H1 (cell line): Measurements from ENCODE around the gene NKD2. TPM values are rescaled to one million over a fixed set of nuclear protein-coding genes. Genes with fewer than 3 reads are reported as not detected.

Experiments
- CTCF ChIA-PET: fragments of 300-600 bp; sonication (Branson Sonifier 250); formaldehyde crosslinking; loops from one replicate; lab custom pipeline; 2021; ENCODE audit not compliant: partially characterized antibody; lab: Charles Lee
- POLR2A ChIA-PET: fragments of 300-600 bp; sonication (Branson Sonifier 250); formaldehyde crosslinking; loops from one replicate; lab custom pipeline; 2021; ENCODE audit warnings: inconsistent platforms; ENCODE audit not compliant: partially characterized antibody; lab: Charles Lee
- DNase-seq, 2 experiments: peaks; one replicate each; pipeline versions ENCODE4 v3.0.0 to v3.0.0-alpha.2; 2010 to 2022; ENCODE audit warnings: low spot score in 2 of 2, low read depth in 1 of 2, mixed read lengths in 1 of 2
- FAIRE-seq: peaks from 2 replicates; lab custom pipeline; 2011; peaks lifted over from hg19 to GRCh38; lab: Jason Lieb, UNC
- H2AFZ ChIP-seq: 2 replicates; pipeline ENCODE4 v1.8.1; 2012; ENCODE audit warnings: low read length, inconsistent platforms
- H2AK5ac ChIP-seq: 2 replicates; pipeline ENCODE4 v1.6.1; 2013; ENCODE audit warnings: low read depth, low read length
- H2BK120ac ChIP-seq: replicated peaks from 2 replicates; pipeline ENCODE3; 2013; ENCODE audit warnings: low read depth, low read length, inconsistent platforms
- H2BK12ac ChIP-seq: 2 replicates; pipeline ENCODE4 v1.6.1; 2013; ENCODE audit warnings: low read depth, low read length
- H2BK15ac ChIP-seq: 2 replicates; pipeline ENCODE4 v1.6.1; 2013; ENCODE audit warnings: low read length
- H2BK20ac ChIP-seq: 2 replicates; pipeline ENCODE4 v1.6.1; 2013; ENCODE audit warnings: low read length
- H2BK5ac ChIP-seq: 2 replicates; pipeline ENCODE4 v1.6.1; 2013; ENCODE audit warnings: low read depth, low read length
- H3K14ac ChIP-seq: 2 replicates; pipeline ENCODE4 v1.6.1; 2013; ENCODE audit warnings: inconsistent platforms; ENCODE audit not compliant: insufficient read length
- H3K18ac ChIP-seq: 2 replicates; pipeline ENCODE4 v1.6.1; 2013; ENCODE audit warnings: low read length; ENCODE audit errors: extremely low read depth
- H3K23ac ChIP-seq: 2 replicates; pipeline ENCODE4 v1.6.1; 2013; ENCODE audit warnings: inconsistent platforms; ENCODE audit not compliant: insufficient read length
- H3K23me2 ChIP-seq: 2 replicates; pipeline ENCODE4 v1.6.1; 2013; ENCODE audit warnings: low read depth, low read length
- H3K27ac ChIP-seq: 2 replicates; pipeline ENCODE4 v1.6.1; 2011; ENCODE audit warnings: low read depth, low read length, inconsistent platforms
- H3K27me3 ChIP-seq, 4 experiments: replicated peaks in 1 of 4; 1 replicate in 1 of 4; 2 replicates in 3 of 4; pipeline versions ENCODE4 v1.6.1 to v1.8.1; 2011 to 2013; ENCODE audit warnings: low read length in 3 of 4, mild to moderate bottlenecking in 3 of 4, inconsistent platforms in 2 of 4, mixed read lengths in 2 of 4, moderate library complexity in 1 of 4; ENCODE audit not compliant: control insufficient read depth in 3 of 4, insufficient read depth in 3 of 4; ENCODE audit errors: extremely low read depth in 1 of 4
- H3K36me3 ChIP-seq, 4 experiments: 2 replicates each; pipeline versions ENCODE4 v1.6.1 to v1.8.1; 2011 to 2013; ENCODE audit warnings: mild to moderate bottlenecking in 4 of 4, low read length in 3 of 4, moderate library complexity in 2 of 4, control low read depth in 1 of 4, inconsistent platforms in 1 of 4; ENCODE audit not compliant: insufficient read depth in 4 of 4, control insufficient read depth in 2 of 4
- H3K4ac ChIP-seq: replicated peaks from 2 replicates; pipeline ENCODE3; 2013; ENCODE audit warnings: low read length, low read depth, mixed read lengths, inconsistent platforms; ENCODE audit not compliant: insufficient read length
- H3K4me1 ChIP-seq, 4 experiments: replicated peaks in 1 of 4; 1 replicate in 1 of 4; 2 replicates in 3 of 4; pipeline versions ENCODE4 v1.6.1 to v1.8.1; 2011 to 2013; ENCODE audit warnings: low read length in 3 of 4, inconsistent platforms in 2 of 4, mixed read lengths in 1 of 4; ENCODE audit not compliant: insufficient read depth in 4 of 4, control insufficient read depth in 3 of 4
- H3K4me2 ChIP-seq, 2 experiments: 2 replicates each; pipeline versions ENCODE4 v1.6.1 to v1.8.1; 2011 to 2013; ENCODE audit warnings: low read depth in 2 of 2, low read length in 2 of 2, control low read depth in 1 of 2, inconsistent platforms in 1 of 2, mild to moderate bottlenecking in 1 of 2; ENCODE audit not compliant: insufficient read depth in 1 of 2
- H3K4me3 ChIP-seq, 4 experiments: fragments of 200-600, 300-600 bp in 1 of 4; sonication (generic), shearing (Covaris generic), sonication (Bioruptor Twin) in 1 of 4; 2 replicates each; pipeline versions ENCODE4 v1.5.1 to v1.8.1; 2011 to 2016; ENCODE audit warnings: low read length in 4 of 4, low read depth in 3 of 4, control low read depth in 2 of 4, inconsistent platforms in 2 of 4, mild to moderate bottlenecking in 2 of 4, mixed read lengths in 1 of 4, moderate library complexity in 1 of 4; ENCODE audit not compliant: insufficient read depth in 2 of 4; ENCODE audit errors: extremely low read depth in 1 of 4
- H3K56ac ChIP-seq: replicated peaks from 2 replicates; pipeline ENCODE3; 2013; ENCODE audit warnings: low read depth, mild to moderate bottlenecking, mixed read lengths, low read length, inconsistent platforms; ENCODE audit not compliant: insufficient read length
- H3K79me1 ChIP-seq: 2 replicates; pipeline ENCODE4 v1.6.1; 2013; ENCODE audit warnings: low read depth, low read length, control low read depth
- H3K79me2 ChIP-seq, 2 experiments: 2 replicates each; pipeline versions ENCODE4 v1.6.1 to v1.8.1; 2012 to 2013; ENCODE audit warnings: low read length in 2 of 2, mild to moderate bottlenecking in 2 of 2, inconsistent platforms in 1 of 2; ENCODE audit not compliant: insufficient read depth in 2 of 2, control insufficient read depth in 1 of 2
- H3K9ac ChIP-seq, 4 experiments: replicated peaks in 1 of 4; 1 replicate in 1 of 4; 2 replicates in 3 of 4; pipeline versions ENCODE4 v1.6.1 to v1.8.1; 2011 to 2013; ENCODE audit warnings: low read depth in 3 of 4, low read length in 3 of 4, control low read depth in 2 of 4, mild to moderate bottlenecking in 2 of 4, moderate library complexity in 2 of 4, inconsistent platforms in 1 of 4; ENCODE audit errors: extremely low read depth in 1 of 4
- H3K9me3 ChIP-seq, 2 experiments: 2 replicates each; pipeline versions ENCODE4 v1.6.1 to v1.8.1; 2012 to 2013; ENCODE audit warnings: mild to moderate bottlenecking in 2 of 2, moderate library complexity in 2 of 2, control low read depth in 1 of 2, inconsistent platforms in 1 of 2, low read depth in 1 of 2, low read length in 1 of 2, mixed read lengths in 1 of 2; ENCODE audit not compliant: insufficient read depth in 2 of 2
- H4K20me1 ChIP-seq, 2 experiments: replicated peaks in 1 of 2; 2 replicates each; pipeline versions ENCODE3 to v1.8.1; 2011 to 2013; ENCODE audit warnings: inconsistent platforms in 2 of 2, low read length in 2 of 2, mild to moderate bottlenecking in 1 of 2; ENCODE audit not compliant: insufficient read depth in 2 of 2, control insufficient read depth in 1 of 2
- H4K5ac ChIP-seq: 2 replicates; pipeline ENCODE4 v1.6.1; 2013; ENCODE audit warnings: low read length, low read depth, mixed read lengths, inconsistent platforms; ENCODE audit not compliant: insufficient read length
- H4K8ac ChIP-seq: 2 replicates; pipeline ENCODE4 v1.8.0; 2013; ENCODE audit warnings: mild to moderate bottlenecking, moderate library complexity, low read length, inconsistent platforms; ENCODE audit not compliant: insufficient read depth; ENCODE audit errors: extremely low read depth
- H4K91ac ChIP-seq: replicated peaks from 2 replicates; pipeline ENCODE3; 2013; ENCODE audit warnings: low read length, mixed read lengths, inconsistent platforms; ENCODE audit not compliant: insufficient read length
- BACH1 ChIP-seq: IDR thresholded peaks from 2 replicates; pipeline ENCODE4 v1.6.1; 2012; ENCODE audit warnings: low read length, improper control_type of control experiment
- BRCA1 ChIP-seq: IDR thresholded peaks from 2 replicates; pipeline ENCODE4 v1.6.1; 2012; ENCODE audit warnings: low read depth, low read length, improper control_type of control experiment
- CEBPB ChIP-seq: IDR thresholded peaks from 2 replicates; pipeline ENCODE4 v1.6.1; 2012; ENCODE audit warnings: low read depth, low read length
- CHD1 ChIP-seq: IDR thresholded peaks from 2 replicates; pipeline ENCODE4 v1.6.1; 2012; ENCODE audit warnings: low read depth, low read length, improper control_type of control experiment
- CHD2 ChIP-seq: IDR thresholded peaks from 2 replicates; pipeline ENCODE4 v1.6.1; 2012; ENCODE audit warnings: low read length, improper control_type of control experiment
- JUND ChIP-seq: IDR thresholded peaks from 2 replicates; pipeline ENCODE4 v1.6.1; 2011; ENCODE audit warnings: mild to moderate bottlenecking, improper control_type of control experiment, low read length
- KDM4A ChIP-seq: IDR thresholded peaks from one replicate; pipeline ENCODE4 v1.7.1; 2012; ENCODE audit warnings: low read depth, mild to moderate bottlenecking, moderate library complexity, low read length, inconsistent platforms; ENCODE audit not compliant: severe bottlenecking
- MAFK ChIP-seq: IDR thresholded peaks from 2 replicates; pipeline ENCODE4 v1.6.1; 2012; ENCODE audit warnings: low read depth, mild to moderate bottlenecking, improper control_type of control experiment, low read length
- POLR2AphosphoS5 ChIP-seq: IDR thresholded peaks from 2 replicates; pipeline ENCODE4 v1.6.1; 2011; ENCODE audit warnings: low read depth, low read length
- POU5F1 ChIP-seq: IDR thresholded peaks from 2 replicates; pipeline ENCODE4 v1.6.1; 2011; ENCODE audit warnings: low read depth, mild to moderate bottlenecking, low read length, moderate library complexity
- RAD21 ChIP-seq, 2 experiments: IDR thresholded peaks in 1 of 2; conservative IDR thresholded peaks in 1 of 2; 2 replicates each; pipeline ENCODE4 v1.6.1; 2011; ENCODE audit warnings: low read depth in 2 of 2, low read length in 2 of 2, improper control_type of control experiment in 1 of 2, inconsistent platforms in 1 of 2, mild to moderate bottlenecking in 1 of 2, moderate library complexity in 1 of 2
- SIN3A ChIP-seq, 2 experiments: IDR thresholded peaks in 1 of 2; conservative IDR thresholded peaks in 1 of 2; 2 replicates each; pipeline ENCODE4 v1.6.1; 2011 to 2012; ENCODE audit warnings: low read length in 2 of 2, improper control_type of control experiment in 1 of 2, low read depth in 1 of 2, mild to moderate bottlenecking in 1 of 2
- SIRT6 ChIP-seq: IDR thresholded peaks from one replicate; pipeline ENCODE4 v1.7.1; 2012; ENCODE audit warnings: low read length, inconsistent platforms
- SP4 ChIP-seq: IDR thresholded peaks from 2 replicates; pipeline ENCODE4 v1.6.1; 2012; ENCODE audit warnings: low read length, inconsistent platforms
- WGBS, 2 experiments: shearing (Covaris generic) in 1 of 2; methylation state at CpG; one replicate each; pipeline versions ENCODE4 v1.1.6 to v1.1.7; 2013 to 2015; ENCODE audit warnings: low lambda C conversion rate in 2 of 2, mixed read lengths in 2 of 2, inconsistent platforms in 1 of 2, low coverage in 1 of 2, missing lambda C conversion rate in 1 of 2; ENCODE audit not compliant: insufficient replicate concordance in 2 of 2, insufficient coverage in 1 of 2, insufficient read length in 1 of 2; ENCODE audit errors: extremely low coverage in 1 of 2, missing lambda C conversion rate in 1 of 2; 5-methylcytosine and 5-hydroxymethylcytosine counted together
- polyA plus RNA-seq, 7 experiments: library from polyadenylated mRNA; depleted of rRNA in 3 of 7; stranded (reverse) in 5 of 7; unstranded in 2 of 7; fragments of >200 nt in 5 of 7; fragments of 200-250 nt in 2 of 7; gene quantifications; 1 replicate in 5 of 7; 2 replicates in 1 of 7; 4 replicates in 1 of 7; pipeline versions ENCODE4 v1.2.1 to v1.2.3, GENCODE V29; 2011 to 2013; ENCODE audit warnings: missing spikeins in 2 of 7, mixed read lengths in 2 of 7
- total RNA-seq: library from RNA; stranded (reverse); fragmentation: NEBNext Ultra II Directional; extraction: Animal tissue kit (Norgen Biotek cat#: 25700); gene quantifications from 2 replicates; pipeline ENCODE4 v1.2.1, GENCODE V29; 2021

NKD2 gene
- total and polyA plus RNA-seq, 2 of the 8 experiments (the other 6 are each of a cell fraction or from before 2014, with no cell fraction given) = 5.5 to 7.9 TPM

- Histone ChIP-seq H4K20me1 (peaks cover 0 to 7% of the 10 kb centered on the region in 2 experiments), H2AFZ (no peak overlapping the region), H3K14ac (no peak overlapping the region), H3K9ac (no peak overlapping the region), H3K18ac (no peak overlapping the region), H3K79me2 (no peaks in the 10 kb centered on the region), H3K23me2 (peaks cover 11% of the 10 kb centered on the region; the same call in 1 of the 2 replicates), H3K27me3 (no peaks in the 10 kb centered on the region), H3K4me3 (no peak overlapping the region), H3K56ac (no peak overlapping the region), H3K4me1 (no peaks in the 10 kb centered on the region; a peak in 1 of 7 replicates), H4K5ac (no peak overlapping the region), H3K79me1 (no peaks in the 10 kb centered on the region), H3K4ac (no peak overlapping the region), H3K27ac (no peak overlapping the region), H2BK12ac (no peak overlapping the region), H3K23ac (no peak overlapping the region), H3K4me2 (no peak overlapping the region), H2AK5ac (no peak overlapping the region), H2BK5ac (no peak overlapping the region; the same call in 1 of the 2 replicates), H3K9me3 (peaks cover 10 to 17% of the 10 kb centered on the region in 2 experiments; a peak in 3 of 4 replicates), H4K8ac (no peak overlapping the region), H2BK15ac (no peak overlapping the region), H2BK20ac (no peak overlapping the region), H2BK120ac (no peak overlapping the region), H4K91ac (no peak overlapping the region), H3K36me3 (no peaks in the 10 kb centered on the region)
- DNase-seq (no peak), FAIRE-seq (no peak)
- WGBS, 2 experiments = 93% methylated on average over 16 of the region's 16 CpGs; no CpG with 5 or more reads in 1 of the 2 experiments
- ChIA-PET CTCF (interaction anchor here (0.5 to 1.5 kb wide), 4 partner anchors 18 to 246 kb away, joined by 3 to 4 read pairs (median 4); no protein-coding TSS in a partner anchor), POLR2A (no interaction called here)
- no peak for TF ChIP-seq POU5F1
- TF ChIP-seq CHD2 = no peak
- no peak for TF ChIP-seq KDM4A
- no peak for TF ChIP-seq BACH1
- no peak for TF ChIP-seq POLR2AphosphoS5
- TF ChIP-seq SIN3A (conservative IDR thresholded peaks at IDR 0.05 in 1 of 2, IDR thresholded peaks at IDR 0.05 in 1 of 2; ENCODE audit: low read depth in 1 of 2, low read length in 2 of 2) = no peak
- no peak for TF ChIP-seq SP4
- TF ChIP-seq JUND = no peak
- no peak for TF ChIP-seq SIRT6
- TF ChIP-seq CEBPB = no peak
- TF ChIP-seq RAD21 (IDR thresholded peaks at IDR 0.05 in 1 of 2, conservative IDR thresholded peaks at IDR 0.05 in 1 of 2; ENCODE audit: low read depth in 2 of 2, low read length in 2 of 2) = no peak
- no peak for TF ChIP-seq MAFK
- TF ChIP-seq BRCA1 = no peak
- TF ChIP-seq CHD1 = no peak
Observed at GRCh38 chr5:1037123-1037670, 28.6 kb downstream of the NKD2 start.
